VCaP (cell line): Measurements from ENCODE around the gene USP20.

Source experiments
- H3K27ac ChIP-seq: fragments of 450-650 bp; 2 replicates; pipeline ENCODE4 v1.5.1; 2017
- TF ChIP-seq, protein P1 (sequence below): fragments of 450-650 bp; conservative IDR thresholded peaks from 2 replicates; pipeline ENCODE4 v1.5.1; 2017; ENCODE audit warnings: mild to moderate bottlenecking, moderate library complexity

The USP20 gene

DNA sequence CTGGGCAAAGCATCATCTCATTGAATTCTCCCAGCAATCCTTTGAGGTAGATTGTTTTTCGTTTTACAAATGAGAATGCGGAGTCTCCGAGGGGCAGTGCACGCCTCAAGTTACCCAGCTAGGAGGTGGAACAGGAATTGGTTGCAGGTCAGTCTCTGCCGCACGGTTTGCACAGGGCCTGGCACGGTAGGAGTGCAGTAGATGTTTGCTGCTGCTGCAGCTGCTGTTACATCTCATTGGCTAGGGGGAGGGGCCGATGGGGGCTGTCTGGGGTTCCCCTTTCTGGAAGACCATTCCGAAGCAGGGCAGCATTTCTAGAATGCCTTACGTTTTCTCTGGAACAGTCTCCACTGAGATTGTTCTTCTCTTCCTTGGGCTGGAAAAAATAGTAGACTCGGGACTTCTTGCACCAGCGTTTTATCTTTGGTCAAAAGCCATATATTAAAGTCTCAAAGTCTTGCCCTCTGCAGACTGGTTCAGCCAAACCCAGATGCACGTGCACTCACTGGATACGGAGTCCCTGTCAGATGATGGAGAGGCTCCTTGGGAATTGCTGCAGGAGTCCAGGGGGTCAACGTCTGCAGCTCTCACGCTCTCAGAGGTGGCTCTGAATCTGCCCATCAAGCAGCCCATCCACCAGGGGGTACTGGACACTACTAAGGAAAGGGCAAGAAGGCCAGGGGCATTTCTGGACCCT lies 1.2 kb downstream of the USP20 start:
- peak overlapping the region; percentile 88; the same call in 1 of the 2 replicates for H3K27ac ChIP-seq
- TF ChIP-seq, protein P1, sequence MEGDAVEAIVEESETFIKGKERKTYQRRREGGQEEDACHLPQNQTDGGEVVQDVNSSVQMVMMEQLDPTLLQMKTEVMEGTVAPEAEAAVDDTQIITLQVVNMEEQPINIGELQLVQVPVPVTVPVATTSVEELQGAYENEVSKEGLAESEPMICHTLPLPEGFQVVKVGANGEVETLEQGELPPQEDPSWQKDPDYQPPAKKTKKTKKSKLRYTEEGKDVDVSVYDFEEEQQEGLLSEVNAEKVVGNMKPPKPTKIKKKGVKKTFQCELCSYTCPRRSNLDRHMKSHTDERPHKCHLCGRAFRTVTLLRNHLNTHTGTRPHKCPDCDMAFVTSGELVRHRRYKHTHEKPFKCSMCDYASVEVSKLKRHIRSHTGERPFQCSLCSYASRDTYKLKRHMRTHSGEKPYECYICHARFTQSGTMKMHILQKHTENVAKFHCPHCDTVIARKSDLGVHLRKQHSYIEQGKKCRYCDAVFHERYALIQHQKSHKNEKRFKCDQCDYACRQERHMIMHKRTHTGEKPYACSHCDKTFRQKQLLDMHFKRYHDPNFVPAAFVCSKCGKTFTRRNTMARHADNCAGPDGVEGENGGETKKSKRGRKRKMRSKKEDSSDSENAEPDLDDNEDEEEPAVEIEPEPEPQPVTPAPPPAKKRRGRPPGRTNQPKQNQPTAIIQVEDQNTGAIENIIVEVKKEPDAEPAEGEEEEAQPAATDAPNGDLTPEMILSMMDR = no peak

DNA sequence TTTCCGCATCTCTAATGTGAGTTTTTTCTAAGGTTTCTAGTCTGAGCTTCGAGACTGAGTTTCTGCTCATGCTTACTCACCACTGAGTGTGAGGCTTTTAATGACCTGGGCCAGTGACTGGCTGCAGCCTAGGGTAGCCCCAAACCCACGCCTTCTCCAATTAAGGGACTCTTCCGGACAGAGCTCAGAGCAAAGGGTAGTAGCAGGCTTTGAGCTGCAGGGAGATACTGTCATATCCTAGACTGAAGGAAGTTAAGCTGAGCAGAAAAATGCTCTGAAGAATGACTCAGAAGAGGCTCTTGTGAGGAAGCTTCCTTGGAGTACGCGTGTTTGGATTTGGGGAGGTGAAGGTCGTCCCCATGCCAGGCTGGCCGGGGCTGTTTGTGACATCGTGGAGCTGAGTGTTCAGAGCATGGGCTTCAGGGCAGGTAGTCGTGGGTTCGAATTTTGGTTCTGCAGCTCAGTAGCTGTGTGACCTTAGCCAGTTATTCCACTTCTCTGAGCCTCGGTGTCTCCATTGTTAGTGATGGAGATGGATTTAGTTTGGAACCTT lies 3.5 kb downstream of the USP20 start:
- H3K27ac ChIP-seq = peak overlapping the region; percentile 53
- TF ChIP-seq, protein P1 = no peak

GRCh38 chr9:129839324-129840023 lies 4.2 kb downstream of the USP20 start:
- peak overlapping the region; percentile 53 for H3K27ac ChIP-seq

GRCh38 chr9:129840034-129840433 lies 4.8 kb downstream of the USP20 start:
- H3K27ac ChIP-seq = peak overlapping the region; percentile 53
- TF ChIP-seq, protein P1 = no peak

More at GRCh38 chr9:129839324-129840023, 4.2 kb downstream of the USP20 start:
- TF ChIP-seq, protein P1 = no peak

- peak overlapping the region; percentile 53 for H3K27ac ChIP-seq
- TF ChIP-seq, protein P1 = no peak; the same call in 1 of the 2 replicates
These were observed 5.8 kb downstream of the USP20 start for GRCh38 chr9:129841071-129841470.

DNA sequence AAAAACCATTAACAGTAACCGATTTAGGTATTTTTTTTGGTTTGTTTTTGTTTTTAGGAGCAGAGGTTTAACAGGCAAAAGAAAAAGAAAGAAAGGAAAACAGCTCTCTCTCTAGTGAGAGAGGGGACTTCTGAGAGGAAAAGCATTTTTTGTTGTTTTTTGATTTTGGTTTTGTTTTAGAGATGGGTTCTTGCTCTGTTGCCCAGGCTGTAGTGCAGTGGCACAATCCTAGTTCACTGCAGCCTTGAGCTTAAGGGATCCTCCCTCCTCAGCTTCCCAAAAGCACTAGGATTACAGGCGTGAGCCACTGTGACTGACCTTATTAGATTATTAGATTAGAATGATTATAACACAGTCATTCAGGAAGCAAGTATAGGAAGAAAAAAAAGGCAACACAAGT lies 10.1 kb downstream of the USP20 start:
- H3K27ac ChIP-seq = no peak overlapping the region
- TF ChIP-seq, protein P1 = no peak

DNA sequence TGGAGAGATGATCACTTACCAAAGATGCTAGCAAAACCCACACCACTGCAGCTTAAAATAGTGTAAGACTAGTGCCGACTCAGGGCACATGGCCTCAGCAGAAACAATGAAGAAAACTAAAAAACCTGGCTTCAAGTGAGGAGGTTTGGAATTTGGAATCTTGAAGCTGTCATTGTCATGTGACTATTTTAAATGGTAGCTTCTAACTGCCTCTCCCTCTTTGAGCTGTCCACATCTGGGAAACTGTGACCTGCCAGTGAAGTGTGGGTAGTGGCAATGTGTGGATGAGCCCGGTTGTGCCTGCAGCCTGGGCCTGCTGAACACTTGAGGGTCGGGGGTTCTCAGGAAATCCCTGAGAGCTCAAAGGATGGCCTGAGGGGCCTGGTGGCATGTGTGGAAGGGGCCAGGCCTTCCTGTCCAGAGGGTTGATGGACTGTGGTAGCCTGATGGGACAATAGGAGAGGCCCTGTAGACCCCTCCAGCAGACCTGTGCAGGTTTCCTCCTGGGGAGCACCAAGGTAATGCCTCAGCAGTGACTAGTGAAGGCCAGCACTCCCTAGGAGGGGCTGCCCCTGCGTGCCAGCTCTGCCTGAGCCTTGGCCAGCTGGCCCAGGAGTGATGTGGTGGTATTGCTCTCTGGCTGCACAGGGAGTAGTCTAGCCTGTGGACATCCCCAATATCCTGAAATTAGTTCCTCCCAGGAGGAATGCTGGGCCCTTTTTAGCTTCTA lies 13.6 kb downstream of the USP20 start:
- TF ChIP-seq, protein P1 = no peak
- H3K27ac ChIP-seq = no peak overlapping the region
